C4-2B (cell line): ENCODE data around the gene EMP1.

Experiments used
- H3K27ac ChIP-seq: fragments of 450-650 bp; 2 replicates; pipeline ENCODE4 v1.5.1; 2017
- CTCF ChIP-seq: fragments of 450-650 bp; conservative IDR thresholded peaks from 2 replicates; pipeline ENCODE4 v1.5.1; 2017; ENCODE audit warnings: mild to moderate bottlenecking
- ZFX ChIP-seq: fragments of 450-650 bp; IDR thresholded peaks from 2 replicates; pipeline ENCODE4 v1.6.1; 2017

The EMP1 gene

DNA sequence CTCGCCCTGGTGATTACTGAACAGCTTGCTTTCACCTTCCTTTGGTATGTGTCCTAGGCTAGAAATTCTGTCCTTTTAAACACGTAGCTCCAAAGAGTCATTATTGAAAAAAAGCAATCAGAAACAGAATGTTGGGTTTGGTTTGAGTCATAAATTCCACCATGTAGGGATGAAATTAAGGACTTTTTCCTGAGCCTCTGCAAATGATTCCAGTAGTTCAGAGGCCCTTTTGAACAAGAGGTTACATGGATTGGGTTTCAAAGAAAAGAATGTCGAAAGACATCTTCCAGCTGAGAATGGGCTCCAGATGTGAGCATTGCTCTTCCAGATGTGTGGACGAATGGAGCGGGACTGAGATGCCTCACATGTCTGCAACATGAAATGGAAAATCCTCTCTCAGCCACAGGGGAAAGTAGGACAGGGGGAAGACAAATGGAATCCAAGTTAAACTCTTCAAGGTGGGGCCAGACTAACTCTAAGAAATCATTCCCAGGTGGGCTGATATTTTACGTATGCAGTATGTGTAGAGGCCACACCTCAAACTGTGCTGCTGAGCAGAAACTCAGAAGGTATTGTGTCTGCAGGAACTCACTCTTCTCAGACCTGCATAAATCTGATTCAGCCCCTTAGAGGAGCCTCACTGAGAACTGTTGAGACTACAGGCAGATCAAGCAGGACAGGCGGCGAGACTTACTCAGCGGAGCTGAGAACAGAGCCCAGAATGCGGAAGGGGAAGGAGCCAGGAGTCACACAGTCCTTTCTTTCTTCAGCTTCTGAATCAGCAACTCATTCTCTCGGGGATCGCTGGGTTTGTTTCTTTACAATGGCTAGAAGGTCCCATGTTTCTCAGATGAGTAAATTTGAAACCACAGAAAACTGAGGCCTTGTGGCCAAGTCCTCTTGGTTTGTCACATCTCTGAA, 23.3 kb upstream of the EMP1 start:
- TF ChIP-seq ZFX (no peak), CTCF (no peak)
- no peak overlapping the region for H3K27ac ChIP-seq

DNA sequence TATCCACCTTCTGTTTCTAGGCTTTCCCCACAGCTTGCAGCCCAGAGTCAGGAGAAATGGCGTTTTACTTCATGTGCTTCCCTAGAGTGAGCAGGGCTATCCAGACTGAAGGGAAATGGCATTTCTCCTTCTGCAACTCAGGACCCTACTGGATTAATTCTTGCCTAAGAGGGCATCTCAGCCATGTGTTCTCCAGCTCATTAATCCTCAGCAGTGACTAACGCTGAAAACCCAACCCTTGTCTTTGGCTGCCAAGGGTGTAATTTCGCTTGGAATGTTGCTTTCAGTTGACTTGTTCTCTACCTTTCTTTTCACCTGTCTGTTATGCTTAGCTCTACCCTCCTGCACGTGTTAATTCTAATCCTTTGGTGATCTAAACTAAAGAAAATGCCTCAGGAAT, 21.0 kb upstream of the EMP1 start:
- no peak overlapping the region for H3K27ac ChIP-seq

DNA sequence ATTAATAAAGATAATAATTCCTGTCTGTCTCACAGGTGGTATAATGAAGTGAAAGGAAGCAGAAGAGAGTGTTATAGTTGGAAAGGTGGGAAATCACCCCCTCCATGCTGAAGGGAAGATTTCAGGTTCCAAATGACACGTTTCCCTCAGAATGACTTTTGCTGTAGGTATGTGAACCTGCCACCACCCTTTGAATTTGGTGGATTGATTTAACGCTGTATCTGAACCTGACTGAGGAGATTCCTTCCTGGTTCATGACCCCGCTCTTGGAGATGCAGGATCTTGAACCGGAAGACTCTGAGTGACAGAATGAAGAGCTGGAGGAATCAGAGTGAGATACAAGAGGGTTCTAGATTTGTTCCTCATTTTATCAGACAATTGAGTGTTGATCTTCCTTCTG, 20.3 kb upstream of the EMP1 start:
- H3K27ac ChIP-seq: no peak overlapping the region
- TF ChIP-seq CTCF: no peak
- no peak for TF ChIP-seq ZFX

More for the DNA sequence above, 21.0 kb upstream of the EMP1 start:
- TF ChIP-seq ZFX: no peak
- TF ChIP-seq CTCF: no peak

- TF ChIP-seq CTCF: no peak
- no peak for TF ChIP-seq ZFX
- no peak overlapping the region for H3K27ac ChIP-seq
Measured at GRCh38 chr12:13177373-13177772, 19.2 kb upstream of the EMP1 start.

- TF ChIP-seq CTCF: no peak
- TF ChIP-seq ZFX: no peak
- H3K27ac ChIP-seq: no peak overlapping the region
Measured at GRCh38 chr12:13177906-13178305, 18.6 kb upstream of the EMP1 start.

GRCh38 chr12:13178568-13179210, 17.8 kb upstream of the EMP1 start:
- TF ChIP-seq ZFX (no peak), CTCF (no peak)
- no peak overlapping the region for H3K27ac ChIP-seq
